GM21723 (cell line): ENCODE measurements around the gene RIMOC1.

Experiments used
- ATAC-seq: cut with Tn5 transposase; IDR thresholded peaks from one replicate; pipeline ENCODE4 v1.9.1; 2021; ENCODE audit warnings: mild to moderate bottlenecking, moderate library complexity; ENCODE audit not compliant: unreplicated experiment

RIMOC1 gene, protein sequence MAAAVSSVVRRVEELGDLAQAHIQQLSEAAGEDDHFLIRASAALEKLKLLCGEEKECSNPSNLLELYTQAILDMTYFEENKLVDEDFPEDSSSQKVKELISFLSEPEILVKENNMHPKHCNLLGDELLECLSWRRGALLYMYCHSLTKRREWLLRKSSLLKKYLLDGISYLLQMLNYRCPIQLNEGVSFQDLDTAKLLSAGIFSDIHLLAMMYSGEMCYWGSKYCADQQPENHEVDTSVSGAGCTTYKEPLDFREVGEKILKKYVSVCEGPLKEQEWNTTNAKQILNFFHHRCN

DNA sequence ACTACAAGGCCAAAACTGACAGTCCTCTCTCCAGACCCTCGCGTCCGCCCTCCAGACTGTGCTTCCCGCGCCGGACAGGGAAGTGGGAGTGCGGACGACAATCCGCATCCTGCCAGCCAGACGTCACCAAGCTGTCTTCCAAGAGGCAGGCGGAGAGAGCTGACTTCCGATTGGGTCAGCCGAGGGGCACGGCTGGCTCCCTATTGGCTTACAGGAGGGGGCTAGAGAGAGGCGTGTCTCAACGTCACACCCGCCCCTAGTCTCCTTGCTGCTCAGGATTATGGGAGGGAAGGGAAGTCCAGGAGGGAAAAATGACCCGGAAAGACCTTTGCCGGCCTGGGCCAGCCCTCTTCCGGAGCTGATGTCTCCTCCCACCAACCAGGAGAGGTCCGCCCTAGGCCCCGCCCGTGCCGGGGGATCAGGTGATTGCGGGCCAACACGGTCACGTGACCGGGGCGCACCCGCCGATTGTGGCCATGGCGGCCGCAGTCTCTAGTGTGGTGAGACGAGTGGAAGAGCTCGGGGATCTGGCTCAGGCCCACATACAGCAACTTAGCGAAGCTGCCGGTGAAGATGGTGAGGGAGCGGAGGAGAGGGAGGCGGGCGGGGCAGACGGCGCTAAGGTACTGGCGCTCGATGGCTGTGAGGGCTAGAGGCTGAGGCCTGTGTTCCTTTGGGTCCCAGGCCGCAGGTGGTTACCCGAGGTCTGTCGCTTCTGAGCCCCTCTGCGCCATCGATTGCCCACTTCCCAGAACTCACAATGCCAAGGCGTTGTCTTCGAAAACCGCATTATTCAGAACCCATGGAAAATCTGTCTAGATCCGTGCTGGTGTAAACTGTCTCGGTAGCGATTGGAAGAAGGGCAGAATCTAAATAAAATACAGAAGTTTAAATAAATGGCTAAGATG, at the start of gene RIMOC1:
Gene RIMOC1 (plus strand): TSS at position 453 of the 908 bp plus-strand sequence. CDS start 24 bp downstream, at position 477.
- ATAC-seq: peak; percentile 99

DNA sequence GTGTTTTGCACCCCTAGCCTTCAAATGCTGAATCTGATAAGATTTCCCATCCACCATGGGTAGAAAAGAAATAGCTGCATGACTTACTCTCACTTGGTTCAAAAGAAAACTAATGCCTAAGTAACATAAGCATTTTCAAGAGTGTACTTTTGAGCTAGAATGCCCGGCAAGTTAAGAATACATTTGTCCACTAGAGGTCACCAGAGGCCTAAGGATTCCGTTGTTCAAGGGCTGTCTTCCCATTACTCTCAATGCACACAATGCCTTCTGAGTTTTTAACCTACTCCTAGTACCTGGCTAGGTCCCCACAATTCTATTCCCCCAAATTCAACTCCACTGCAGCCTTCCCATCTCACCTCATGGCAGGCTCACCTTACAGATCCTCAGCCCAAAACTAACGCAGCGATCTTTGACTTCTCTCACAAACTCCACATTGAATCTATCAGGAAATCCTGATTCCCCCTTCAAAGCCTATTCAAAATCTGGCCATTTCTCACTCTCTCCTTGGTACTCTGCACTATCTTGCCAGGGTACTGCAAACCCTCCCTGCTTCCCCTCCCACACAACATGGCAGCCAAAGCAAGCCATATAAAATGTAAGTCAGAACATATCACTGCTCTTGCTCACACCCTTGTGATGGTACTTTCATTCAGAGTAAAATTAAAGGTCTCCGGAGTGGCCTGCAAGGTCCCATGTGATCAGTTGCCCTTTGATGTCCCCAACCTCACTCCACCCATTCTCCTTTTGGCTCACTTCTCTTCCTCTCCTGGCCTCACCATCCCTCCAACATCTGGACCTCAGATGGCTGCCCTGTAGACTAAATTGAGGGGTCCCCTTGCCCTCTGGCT, 47.3 kb upstream of the RIMOC1 start:
- peak; percentile 94 for ATAC-seq

DNA sequence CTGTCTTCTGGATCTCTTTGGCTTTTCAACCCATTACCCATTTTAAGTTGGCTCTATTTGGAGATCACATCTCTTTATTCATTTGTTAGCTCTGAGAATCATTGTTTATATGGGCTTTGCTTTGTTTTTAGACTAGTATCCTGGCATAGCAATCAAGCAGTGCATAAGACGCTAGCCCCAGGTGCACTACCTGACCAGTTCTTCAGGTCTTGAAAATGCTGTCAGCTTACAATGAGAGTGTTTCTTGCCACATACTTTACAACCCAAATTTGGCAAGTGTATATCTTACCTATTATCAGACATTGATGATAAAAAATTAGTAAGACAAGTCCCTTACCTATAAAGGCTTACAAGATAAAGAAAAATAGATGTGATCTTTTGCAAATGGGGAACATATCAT, 46.2 kb upstream of the RIMOC1 start:
- ATAC-seq: no peak

DNA sequence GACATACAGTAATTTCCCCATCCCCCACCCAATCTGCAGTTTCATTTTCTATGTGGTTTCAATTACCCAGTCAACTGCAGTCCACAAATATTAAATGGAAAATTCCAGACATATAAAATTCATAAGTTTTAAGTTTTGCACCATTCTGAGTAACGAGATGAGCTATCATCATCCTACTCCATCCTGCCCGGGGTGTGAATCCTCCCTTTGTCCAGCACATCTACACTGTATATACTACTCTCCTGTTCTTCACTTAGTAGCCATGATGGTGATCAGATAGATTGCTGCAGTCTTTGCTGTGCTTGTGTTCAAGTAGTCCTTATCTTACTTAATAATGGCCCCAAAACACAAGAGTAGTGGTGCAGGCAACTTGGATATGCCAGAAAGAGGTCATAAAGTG, 45.3 kb upstream of the RIMOC1 start:
- ATAC-seq: no peak

DNA sequence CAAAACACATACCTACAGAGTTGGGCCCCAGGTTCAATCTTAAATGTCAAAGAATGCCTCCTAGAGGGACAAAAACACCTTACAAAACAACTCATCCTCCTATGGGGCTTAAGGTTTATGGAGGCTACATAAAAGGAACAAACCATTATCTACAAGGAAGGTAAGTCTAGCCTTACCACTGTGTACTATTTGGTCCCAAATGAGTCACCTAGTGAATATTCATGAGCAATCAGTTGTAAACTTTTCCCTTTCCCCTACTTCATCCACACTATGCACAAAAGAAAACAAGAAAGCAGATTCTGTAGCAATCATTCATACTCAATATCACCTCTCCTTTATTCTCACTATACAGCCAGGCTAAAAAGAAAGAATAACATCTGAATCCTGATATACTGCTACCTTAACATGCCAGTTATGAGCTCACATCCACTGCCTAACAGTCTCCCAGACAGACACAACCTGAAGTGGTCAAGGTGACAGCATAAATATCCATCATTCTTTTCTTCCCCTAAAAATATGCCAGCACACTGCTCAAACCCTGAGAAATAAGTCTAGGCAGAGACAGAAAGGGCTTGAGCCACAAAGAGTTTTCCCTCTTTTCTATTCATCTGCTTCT, 40.2 kb upstream of the RIMOC1 start:
- no peak for ATAC-seq

DNA sequence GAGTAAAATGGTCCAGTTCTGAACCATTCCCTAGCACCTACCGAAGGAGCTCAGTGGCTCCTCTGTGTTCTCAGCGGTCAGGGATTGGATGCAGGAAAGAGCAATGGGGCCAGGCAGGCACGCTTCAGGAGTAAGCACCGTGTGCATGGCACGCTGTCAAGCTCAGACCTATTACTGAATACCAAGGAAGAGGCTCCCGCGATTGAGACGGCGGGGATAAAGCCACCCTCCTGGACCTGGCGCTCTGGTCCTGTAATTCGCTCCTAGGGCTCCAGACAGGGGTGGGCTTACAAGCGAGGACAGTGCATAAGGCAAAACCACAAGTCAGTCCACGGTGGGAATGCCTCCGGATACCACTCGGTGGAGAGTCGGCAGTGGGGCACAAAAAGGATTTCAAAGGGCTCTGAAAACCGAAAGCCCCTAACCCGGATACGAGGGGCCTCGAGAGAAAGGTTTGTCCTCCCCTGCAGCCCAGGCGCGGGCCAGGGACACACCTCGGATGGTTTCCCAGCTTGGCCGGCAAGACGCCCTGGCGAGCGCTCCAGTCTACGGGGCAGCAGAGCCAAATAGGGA, 34.9 kb upstream of the RIMOC1 start:
- no peak for ATAC-seq

DNA sequence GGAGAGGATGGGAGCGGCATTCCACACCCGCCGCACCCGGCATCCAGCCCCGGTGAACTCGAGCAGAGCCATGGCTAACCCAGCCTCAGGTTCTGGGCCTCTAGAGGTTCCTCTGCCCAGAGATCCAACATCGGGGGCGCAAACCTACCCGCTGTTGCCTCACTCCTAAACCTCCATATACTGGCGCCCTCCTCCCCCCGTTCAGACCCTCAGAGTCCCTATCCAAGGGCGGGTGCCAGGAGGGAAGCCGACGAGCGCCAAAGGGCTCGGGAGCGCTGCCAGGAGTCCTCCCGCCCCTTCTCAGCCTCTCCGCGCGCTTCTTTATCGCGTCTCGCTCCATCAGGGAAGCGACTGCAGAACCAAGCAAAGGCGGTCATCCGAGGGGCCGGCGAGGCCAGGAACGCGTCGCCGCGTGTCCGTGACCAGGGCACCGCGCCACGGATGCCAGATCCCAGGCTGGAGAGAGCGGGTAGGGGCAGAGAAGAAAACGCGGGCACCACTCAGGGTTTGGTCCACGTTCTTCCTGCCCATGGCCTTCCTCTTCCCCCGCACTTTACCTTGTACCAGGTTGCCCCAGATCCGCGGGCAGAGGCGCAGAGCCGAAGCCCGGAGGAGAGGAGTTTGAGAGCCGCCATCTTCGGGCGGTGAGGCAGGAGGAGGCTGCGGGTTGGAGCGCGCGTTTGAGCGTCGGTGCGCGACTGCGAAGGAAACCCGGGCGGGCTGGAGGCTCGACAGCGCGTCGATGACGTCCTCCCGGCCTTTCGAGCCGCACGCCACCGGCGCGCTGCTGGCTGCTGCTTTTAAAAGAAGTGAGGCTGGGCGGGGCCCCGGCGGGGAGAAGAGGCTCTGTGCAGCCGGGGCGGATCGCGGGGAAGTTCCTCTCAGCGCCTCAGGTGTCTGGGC, 34.2 kb upstream of the RIMOC1 start, which contains the start of gene OXCT1:
Gene OXCT1 (minus strand): TSS at position 702 of the 903 bp plus-strand sequence. CDS start 67 bp downstream, at position 635.
- ATAC-seq: peak; percentile 92

DNA sequence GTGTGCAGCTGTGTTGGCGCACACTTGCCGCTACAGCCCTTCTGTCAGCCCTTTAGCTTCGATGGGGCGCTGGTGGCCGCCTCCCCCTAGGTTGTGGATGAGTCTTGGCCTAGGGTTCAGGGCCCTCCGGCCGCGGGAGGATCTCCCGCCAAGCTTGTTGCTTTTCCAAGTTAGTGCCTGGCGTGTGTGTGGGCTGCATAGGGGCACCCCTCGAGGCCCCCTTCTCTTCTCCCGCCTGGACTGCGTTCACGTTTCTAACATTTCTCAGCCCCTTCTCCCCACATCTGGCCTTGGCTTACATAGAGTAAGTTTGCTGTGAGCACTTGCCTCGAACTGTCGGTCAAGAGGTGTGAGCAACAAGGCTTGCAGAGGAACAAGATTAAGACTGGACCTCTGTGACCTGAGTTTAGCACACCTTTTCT, 33.5 kb upstream of the RIMOC1 start:
- ATAC-seq: no peak

DNA sequence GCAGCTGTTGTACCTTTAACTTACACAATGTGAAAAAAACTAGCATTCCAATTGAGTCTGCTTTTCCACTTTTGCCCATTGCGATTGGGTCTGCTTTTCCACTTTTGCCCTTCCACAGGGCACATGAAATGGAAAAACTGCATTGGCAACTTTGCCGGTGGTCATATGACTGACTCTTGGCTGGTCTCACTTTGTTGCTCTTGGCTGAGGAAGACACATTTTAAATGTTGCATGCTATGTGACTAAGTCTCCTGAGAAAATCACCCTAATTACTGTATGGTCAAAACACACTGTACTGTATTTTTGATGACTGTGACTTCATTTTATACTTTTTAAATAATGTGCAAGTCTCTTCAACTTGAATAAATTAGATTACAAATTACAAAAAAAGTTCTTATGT, 32.3 kb upstream of the RIMOC1 start:
- ATAC-seq: no peak

DNA sequence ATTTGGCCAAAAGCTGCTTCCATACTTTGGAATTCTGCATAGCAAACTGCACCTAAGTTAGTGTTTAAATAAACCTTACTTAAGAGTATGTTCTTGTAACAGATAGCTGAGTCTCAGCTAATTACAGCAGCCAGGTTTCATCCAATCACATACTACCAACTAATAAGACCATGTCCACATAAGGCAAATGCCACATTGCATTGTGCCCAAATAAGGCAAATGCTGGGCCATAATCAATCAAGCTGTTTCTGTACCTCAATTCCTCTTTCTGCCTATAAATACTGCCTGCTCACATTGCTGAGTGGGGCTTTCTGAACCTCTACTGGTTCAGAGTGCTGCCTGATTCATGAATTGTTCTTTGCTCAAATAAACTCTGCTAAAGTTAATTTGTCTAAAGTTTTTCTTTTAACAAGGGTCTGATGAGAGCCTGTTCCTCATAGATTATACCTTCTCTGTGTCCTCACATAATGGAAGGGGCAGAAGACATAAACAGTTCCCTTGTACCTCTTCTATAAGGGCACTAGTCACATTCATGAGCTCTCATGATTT, 29.6 kb upstream of the RIMOC1 start:
- no peak for ATAC-seq

DNA sequence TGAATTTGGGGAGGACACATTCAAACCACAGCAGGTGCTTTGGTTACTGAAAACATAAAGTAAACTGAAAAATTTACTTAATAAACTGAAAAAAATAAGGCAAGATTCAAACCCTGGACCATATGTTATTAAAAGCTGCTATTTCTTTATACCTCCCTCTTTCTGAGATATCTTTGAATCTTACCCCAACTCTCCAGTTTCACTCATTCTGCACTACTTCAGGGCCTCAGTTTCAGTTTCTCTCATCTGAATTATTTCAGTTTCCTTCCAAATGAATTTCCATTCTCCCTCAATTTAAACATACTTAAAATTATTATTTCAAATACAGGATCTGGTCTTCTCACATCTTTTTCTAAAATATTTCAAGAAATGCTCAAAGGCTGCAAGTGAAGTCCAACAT, 29.0 kb upstream of the RIMOC1 start:
- ATAC-seq: no peak

DNA sequence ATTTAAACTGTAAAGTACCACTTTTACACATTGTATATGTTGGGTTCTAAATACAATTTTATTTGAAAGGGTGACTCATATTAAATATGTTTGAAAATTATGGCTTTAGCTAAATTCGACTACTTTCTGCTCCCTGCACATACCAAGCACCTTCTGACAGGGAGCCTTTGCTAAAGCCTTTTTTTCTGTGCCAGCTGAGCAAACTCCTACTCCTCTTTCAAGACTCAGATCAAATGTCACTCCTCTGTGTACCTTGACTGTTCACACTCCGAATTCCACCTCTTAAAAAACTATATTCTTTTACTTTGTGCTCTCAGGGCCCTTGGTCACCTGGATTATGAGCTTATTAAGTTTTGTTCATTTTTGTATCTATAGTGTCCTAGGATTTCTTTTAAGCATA, 27.5 kb upstream of the RIMOC1 start:
- no peak for ATAC-seq

DNA sequence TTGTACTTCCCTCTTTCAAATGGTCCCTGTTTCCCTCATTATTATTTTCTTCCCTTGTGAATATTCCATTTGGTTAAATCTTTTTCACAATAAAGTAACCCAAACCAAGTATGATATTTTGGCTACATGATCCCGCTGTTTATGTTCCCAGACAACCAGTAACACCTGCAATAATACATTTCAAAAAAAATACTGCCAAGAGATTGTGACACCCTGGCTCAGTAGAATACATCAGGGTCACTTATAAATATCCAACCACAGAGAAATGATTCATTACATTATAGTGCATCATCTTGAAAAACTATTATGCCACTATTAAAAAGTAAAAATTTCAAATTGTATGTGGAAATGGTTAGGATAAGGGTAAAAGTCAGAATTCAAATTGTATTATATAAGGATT, 26.7 kb upstream of the RIMOC1 start:
- no peak for ATAC-seq

DNA sequence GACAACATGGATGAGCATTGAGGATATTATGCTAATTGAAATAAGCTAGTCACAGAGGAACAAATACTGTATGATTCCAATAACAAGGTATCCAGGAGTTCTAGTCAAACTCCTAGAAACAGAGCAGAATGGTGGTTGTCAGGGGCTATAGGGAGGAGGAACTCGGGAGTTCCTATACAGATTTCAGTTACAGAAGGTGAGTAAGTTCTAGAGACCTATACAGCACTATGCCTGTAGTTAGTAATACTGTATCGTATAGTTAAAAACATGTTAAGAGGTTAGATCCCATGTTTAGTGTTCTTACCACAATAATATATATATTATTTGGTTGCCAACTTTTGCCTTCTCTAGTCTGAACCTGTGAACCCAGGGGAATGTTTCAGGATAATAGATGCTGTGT, 26.0 kb upstream of the RIMOC1 start:
- no peak for ATAC-seq

DNA sequence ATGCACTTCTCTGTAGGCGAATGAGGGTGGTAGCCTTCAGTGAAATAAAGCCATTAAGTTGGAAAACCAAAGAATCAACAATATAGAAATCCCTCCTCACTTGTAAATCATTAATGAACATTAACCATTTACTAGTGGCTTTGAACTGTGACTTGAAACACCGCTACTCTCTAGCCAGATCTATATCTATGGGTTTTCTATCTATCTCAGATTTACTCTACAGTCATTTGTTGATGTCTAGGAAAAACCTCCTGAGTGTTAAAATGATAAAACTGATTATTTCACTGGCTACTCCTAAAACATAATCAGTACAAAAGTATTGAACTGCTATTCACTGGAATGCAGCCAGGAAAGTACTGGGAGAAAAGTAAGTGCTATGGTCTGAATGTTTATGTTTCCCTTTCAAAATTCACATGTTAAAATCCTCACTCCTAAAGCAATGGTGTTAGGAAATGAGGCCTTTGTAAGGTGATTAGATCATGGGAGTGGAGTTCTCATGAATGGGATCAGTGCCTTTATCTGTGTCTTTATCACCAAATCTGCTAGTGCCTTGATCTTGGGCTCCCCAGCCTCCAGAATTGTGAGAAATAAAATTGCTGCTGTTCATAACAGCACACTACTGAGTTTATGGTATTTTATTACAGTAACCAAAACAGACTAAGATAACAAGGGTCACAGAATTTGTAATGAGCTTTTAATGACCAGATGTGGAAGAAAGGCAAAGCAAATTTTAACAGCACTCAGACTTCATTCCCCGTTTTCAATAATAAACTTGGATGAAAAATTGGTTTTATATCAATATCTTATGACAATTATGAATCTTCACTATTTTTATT, 25.3 kb upstream of the RIMOC1 start:
- no peak for ATAC-seq

DNA sequence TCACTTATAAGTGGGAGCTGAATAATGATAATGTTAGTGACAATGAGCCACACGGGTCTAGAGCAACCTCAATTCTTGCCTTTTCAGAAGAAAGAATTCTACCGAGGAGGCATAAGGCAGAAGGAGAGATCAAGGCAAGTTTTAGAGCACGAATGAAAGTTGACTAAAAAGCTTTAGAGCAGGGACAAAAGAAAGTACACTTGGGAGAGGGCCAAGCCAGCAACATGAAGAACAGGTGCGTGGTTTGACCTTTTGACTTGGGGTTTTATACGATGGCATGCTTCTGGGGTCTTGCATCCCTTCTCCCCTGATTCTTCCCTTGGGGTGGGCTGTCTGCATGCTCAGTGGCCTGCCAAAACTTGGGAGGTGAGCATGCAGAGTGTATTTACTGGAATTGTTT, 21.4 kb upstream of the RIMOC1 start:
- ATAC-seq: no peak

DNA sequence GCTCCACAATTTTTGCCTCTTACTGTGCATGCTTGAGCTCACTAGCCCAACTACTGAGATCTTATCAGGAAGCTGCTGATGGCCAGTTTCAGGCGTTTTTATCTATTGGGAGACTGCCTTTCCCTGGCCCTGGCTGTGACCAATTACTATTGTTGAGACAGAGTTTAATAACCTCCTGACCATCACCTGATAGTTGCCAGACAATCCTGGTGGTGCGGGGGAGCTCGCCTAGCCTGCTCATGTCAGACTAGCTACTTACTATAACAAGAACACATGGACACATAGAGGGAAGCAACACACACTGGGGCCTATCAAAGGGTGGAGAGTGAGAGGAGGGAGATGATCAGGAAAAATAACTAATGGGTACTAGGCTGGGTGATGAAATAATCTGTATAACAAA, 20.9 kb upstream of the RIMOC1 start:
- ATAC-seq: no peak

DNA sequence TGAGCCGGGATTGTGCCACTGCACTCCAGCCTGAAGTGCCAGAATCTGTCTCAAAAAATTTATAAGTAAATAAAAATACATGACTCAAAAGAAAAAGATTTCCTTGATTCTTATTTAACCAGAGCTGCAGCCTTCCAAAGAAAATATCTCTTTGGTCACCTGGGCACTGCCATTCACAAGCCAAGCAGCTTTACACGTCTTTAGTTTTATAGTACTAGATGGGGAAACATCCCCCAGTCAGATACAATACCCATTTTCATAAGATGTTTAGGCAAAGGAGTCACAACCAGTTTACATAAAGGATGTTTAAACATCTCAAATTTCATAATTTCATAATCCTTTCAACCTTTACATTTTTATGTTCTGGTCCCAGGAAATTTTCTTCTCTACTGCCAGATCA, 20.2 kb upstream of the RIMOC1 start:
- ATAC-seq: no peak
